PFSK-1 (cell line): Measurements from ENCODE around the gene PAX8.

Experiments used
- FOXP2 ChIP-seq: optimal IDR thresholded peaks from 2 replicates; pipeline ENCODE3; 2011; ENCODE audit warnings: borderline replicate concordance, control low read depth, inconsistent platforms; ENCODE audit not compliant: insufficient read depth; ENCODE audit errors: extremely low read length, extremely low read depth
- POLR2AphosphoS5 ChIP-seq: IDR thresholded peaks from 2 replicates; pipeline ENCODE4 v1.6.1; 2012; ENCODE audit warnings: low read depth, mild to moderate bottlenecking, control low read depth, low read length, moderate library complexity
- SIN3A ChIP-seq: IDR thresholded peaks from 2 replicates; pipeline ENCODE4 v1.6.1; 2012; ENCODE audit warnings: mild to moderate bottlenecking, low read length, moderate library complexity, borderline replicate concordance; ENCODE audit not compliant: insufficient read depth
- TAF1 ChIP-seq: IDR thresholded peaks from 2 replicates; pipeline ENCODE4 v1.6.1; 2012; ENCODE audit warnings: low read length, control low read depth, borderline replicate concordance; ENCODE audit not compliant: insufficient read depth
- TF ChIP-seq, protein P1 (sequence below), 2 experiments: IDR thresholded peaks; 2 replicates each; pipeline versions ENCODE4 v1.6.1 to v1.8.0; 2011 to 2012; ENCODE audit warnings: low read depth in 2 of 2, low read length in 2 of 2, control low read depth in 1 of 2, inconsistent platforms in 1 of 2, mild to moderate bottlenecking in 1 of 2, moderate library complexity in 1 of 2; ENCODE audit not compliant: insufficient read depth in 1 of 2

DNA sequence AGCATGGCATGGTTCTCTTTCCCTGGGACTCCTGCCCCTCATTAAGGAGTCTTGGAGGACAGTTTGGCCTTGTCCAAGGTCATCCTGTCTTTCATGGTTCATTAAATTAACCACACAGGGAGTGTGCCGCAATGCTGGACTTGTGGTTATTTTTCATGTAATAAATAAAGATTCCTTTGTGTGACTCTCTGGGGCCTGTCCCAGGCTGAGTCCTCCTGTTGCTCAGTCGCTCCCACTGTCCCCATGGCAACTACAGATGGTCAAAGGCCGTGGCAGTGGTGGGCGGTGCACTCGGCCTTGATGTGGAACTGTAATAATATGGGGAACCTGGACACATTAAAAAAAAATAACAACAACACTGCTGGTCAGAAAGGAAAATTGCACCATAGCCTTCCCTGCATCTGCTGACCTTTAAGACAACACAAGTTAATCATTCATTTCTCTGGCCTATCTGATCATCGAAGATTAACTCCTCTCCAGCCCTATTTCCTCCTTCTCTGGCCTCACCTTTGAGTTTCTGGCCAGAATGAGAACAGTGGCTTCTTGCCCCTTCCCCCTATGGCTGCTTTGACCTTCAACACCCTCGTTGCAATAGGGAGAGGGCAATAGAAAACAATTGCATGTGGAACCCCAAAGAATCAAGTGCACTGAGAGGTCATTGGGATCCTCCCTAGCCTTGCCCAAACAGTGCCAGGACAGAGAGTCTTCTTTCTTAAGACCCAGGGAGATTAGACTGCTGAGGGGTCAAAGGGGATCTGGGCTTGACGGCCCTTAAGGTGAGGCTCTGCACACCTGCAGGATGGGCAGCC is 60.2 kb downstream of the PAX8 start:
- no peak for TF ChIP-seq POLR2AphosphoS5
- TF ChIP-seq, protein P1, sequence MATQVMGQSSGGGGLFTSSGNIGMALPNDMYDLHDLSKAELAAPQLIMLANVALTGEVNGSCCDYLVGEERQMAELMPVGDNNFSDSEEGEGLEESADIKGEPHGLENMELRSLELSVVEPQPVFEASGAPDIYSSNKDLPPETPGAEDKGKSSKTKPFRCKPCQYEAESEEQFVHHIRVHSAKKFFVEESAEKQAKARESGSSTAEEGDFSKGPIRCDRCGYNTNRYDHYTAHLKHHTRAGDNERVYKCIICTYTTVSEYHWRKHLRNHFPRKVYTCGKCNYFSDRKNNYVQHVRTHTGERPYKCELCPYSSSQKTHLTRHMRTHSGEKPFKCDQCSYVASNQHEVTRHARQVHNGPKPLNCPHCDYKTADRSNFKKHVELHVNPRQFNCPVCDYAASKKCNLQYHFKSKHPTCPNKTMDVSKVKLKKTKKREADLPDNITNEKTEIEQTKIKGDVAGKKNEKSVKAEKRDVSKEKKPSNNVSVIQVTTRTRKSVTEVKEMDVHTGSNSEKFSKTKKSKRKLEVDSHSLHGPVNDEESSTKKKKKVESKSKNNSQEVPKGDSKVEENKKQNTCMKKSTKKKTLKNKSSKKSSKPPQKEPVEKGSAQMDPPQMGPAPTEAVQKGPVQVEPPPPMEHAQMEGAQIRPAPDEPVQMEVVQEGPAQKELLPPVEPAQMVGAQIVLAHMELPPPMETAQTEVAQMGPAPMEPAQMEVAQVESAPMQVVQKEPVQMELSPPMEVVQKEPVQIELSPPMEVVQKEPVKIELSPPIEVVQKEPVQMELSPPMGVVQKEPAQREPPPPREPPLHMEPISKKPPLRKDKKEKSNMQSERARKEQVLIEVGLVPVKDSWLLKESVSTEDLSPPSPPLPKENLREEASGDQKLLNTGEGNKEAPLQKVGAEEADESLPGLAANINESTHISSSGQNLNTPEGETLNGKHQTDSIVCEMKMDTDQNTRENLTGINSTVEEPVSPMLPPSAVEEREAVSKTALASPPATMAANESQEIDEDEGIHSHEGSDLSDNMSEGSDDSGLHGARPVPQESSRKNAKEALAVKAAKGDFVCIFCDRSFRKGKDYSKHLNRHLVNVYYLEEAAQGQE (IDR thresholded peaks at IDR 0.05; ENCODE audit: insufficient read depth in 1 of 2, low read depth in 2 of 2, low read length in 2 of 2), result no peak
- no peak for TF ChIP-seq TAF1
- TF ChIP-seq SIN3A, result no peak
- no peak for TF ChIP-seq FOXP2
